C4-2B (cell line): ENCODE results near the gene PTPN21.
"Not testable (repeated sequence)": the region's sequence is repeated elsewhere in the genome, so short reads cannot be mapped to it uniquely, and the experiment has no call there.

ENCODE experiments used
- CTCF ChIP-seq: fragments of 450-650 bp; conservative IDR thresholded peaks from 2 replicates; pipeline ENCODE4 v1.5.1; 2017; ENCODE audit warnings: mild to moderate bottlenecking
- ZFX ChIP-seq: fragments of 450-650 bp; IDR thresholded peaks from 2 replicates; pipeline ENCODE4 v1.6.1; 2017

GRCh38 chr14:88529889-88530288 lies 24.9 kb downstream of the PTPN21 start:
- TF ChIP-seq CTCF, ZFX: not testable (repeated sequence)
